Loucy (cell line): ENCODE data around the gene PAQR3.

Experiments
- H2AFZ ChIP-seq: fragments of 200-600 bp; sonication (generic); 2 replicates; pipeline ENCODE4 v1.6.0; 2016; ENCODE audit warnings: antibody characterized with exemption, mild to moderate bottlenecking, low read length, moderate library complexity
- H3F3A ChIP-seq: fragments of 200-600 bp; 2 replicates; pipeline ENCODE4 v1.6.0; 2016; ENCODE audit warnings: antibody characterized with exemption, low read depth, mild to moderate bottlenecking
- H3K27me3 ChIP-seq: fragments of 200-600 bp; sonication (generic); 2 replicates; pipeline ENCODE4 v1.6.1; 2014; ENCODE audit warnings: low read length, mild to moderate bottlenecking; ENCODE audit not compliant: insufficient read depth, poor library complexity, severe bottlenecking
- H3K36me3 ChIP-seq: fragments of 200-600 bp; sonication (generic); 2 replicates; pipeline ENCODE4 v1.6.1; 2016; ENCODE audit warnings: low read length; ENCODE audit not compliant: insufficient read depth
- H3K4me1 ChIP-seq: fragments of 200-600 bp; sonication (generic); 2 replicates; pipeline ENCODE4 v1.5.1; 2014; ENCODE audit warnings: low read length, mild to moderate bottlenecking; ENCODE audit not compliant: insufficient read depth, poor library complexity, severe bottlenecking
- H3K4me2 ChIP-seq: fragments of 200-600 bp; sonication (generic); 2 replicates; pipeline ENCODE4 v1.6.0; 2014; ENCODE audit warnings: antibody characterized with exemption, low read length, low read depth, mild to moderate bottlenecking; ENCODE audit not compliant: poor library complexity, severe bottlenecking
- H3K4me3 ChIP-seq: fragments of 200-600 bp; sonication (generic); 2 replicates; pipeline ENCODE4 v1.5.1; 2014; ENCODE audit warnings: low read length, mild to moderate bottlenecking, mixed read lengths; ENCODE audit not compliant: poor library complexity, severe bottlenecking
- H3K79me2 ChIP-seq: fragments of 200-600 bp; sonication (generic); 2 replicates; pipeline ENCODE4 v1.6.1; 2014; ENCODE audit warnings: low read length; ENCODE audit not compliant: insufficient read depth
- H3K9ac ChIP-seq: fragments of 200-600 bp; sonication (generic); 2 replicates; pipeline ENCODE4 v1.6.0; 2014; ENCODE audit warnings: mild to moderate bottlenecking, low read depth, low read length, moderate library complexity; ENCODE audit not compliant: poor library complexity, severe bottlenecking
- H3K9me2 ChIP-seq: fragments of 200-600 bp; sonication (generic); replicated peaks from 2 replicates; pipeline ENCODE4 v1.6.1; 2016; ENCODE audit warnings: low read depth, low read length, mixed read lengths
- H3K9me3 ChIP-seq: fragments of 200-600 bp; sonication (generic); 2 replicates; pipeline ENCODE4 v1.6.1; 2014; ENCODE audit warnings: mild to moderate bottlenecking, antibody characterized with exemption, low read length, low read depth; ENCODE audit not compliant: insufficient read depth
- H4K20me1 ChIP-seq: fragments of 200-600 bp; sonication (generic); 2 replicates; pipeline ENCODE4 v1.6.0; 2014; ENCODE audit warnings: antibody characterized with exemption, low read length, mild to moderate bottlenecking; ENCODE audit not compliant: insufficient read depth, poor library complexity, severe bottlenecking
- EZH2phosphoT487 ChIP-seq: fragments of 200-600 bp; IDR thresholded peaks from 2 replicates; pipeline ENCODE4 v1.6.1; 2018; ENCODE audit warnings: antibody characterized with exemption, mild to moderate bottlenecking, moderate library complexity, borderline replicate concordance
- TF ChIP-seq, protein P1 (sequence below): fragments of 200-600 bp; sonication (generic); conservative IDR thresholded peaks from 2 replicates; pipeline ENCODE4 v1.5.1; 2014; ENCODE audit warnings: mild to moderate bottlenecking, antibody characterized with exemption, low read length

The PAQR3 gene

GRCh38 chr4:78975865-78976264, 36.6 kb upstream of the PAQR3 start:
- peak overlapping the region; percentile 16; the same call in 1 of the 2 replicates for H2AFZ ChIP-seq
- no peaks in the 10 kb centered on the region for H4K20me1 ChIP-seq
- H3K36me3 ChIP-seq = no peaks in the 10 kb centered on the region
- H3K9ac ChIP-seq = no peak overlapping the region
- peaks cover 28% of the 10 kb centered on the region for H3K4me1 ChIP-seq
- peak overlapping the region; percentile 17 for H3K4me3 ChIP-seq
- TF ChIP-seq EZH2phosphoT487 = no peak
- TF ChIP-seq, protein P1, sequence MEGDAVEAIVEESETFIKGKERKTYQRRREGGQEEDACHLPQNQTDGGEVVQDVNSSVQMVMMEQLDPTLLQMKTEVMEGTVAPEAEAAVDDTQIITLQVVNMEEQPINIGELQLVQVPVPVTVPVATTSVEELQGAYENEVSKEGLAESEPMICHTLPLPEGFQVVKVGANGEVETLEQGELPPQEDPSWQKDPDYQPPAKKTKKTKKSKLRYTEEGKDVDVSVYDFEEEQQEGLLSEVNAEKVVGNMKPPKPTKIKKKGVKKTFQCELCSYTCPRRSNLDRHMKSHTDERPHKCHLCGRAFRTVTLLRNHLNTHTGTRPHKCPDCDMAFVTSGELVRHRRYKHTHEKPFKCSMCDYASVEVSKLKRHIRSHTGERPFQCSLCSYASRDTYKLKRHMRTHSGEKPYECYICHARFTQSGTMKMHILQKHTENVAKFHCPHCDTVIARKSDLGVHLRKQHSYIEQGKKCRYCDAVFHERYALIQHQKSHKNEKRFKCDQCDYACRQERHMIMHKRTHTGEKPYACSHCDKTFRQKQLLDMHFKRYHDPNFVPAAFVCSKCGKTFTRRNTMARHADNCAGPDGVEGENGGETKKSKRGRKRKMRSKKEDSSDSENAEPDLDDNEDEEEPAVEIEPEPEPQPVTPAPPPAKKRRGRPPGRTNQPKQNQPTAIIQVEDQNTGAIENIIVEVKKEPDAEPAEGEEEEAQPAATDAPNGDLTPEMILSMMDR = no peak
- no peaks in the 10 kb centered on the region for H3K27me3 ChIP-seq
- peak overlapping the region; percentile 37 for H3K4me2 ChIP-seq
- 0 out of 2 replicates have a peak, but pooled peaks cover 5% of the 10 kb centered on the region for H3F3A ChIP-seq
- H3K79me2 ChIP-seq = no peaks in the 10 kb centered on the region
- no peaks in the 10 kb centered on the region for H3K9me2 ChIP-seq
- H3K9me3 ChIP-seq = no peaks in the 10 kb centered on the region

DNA sequence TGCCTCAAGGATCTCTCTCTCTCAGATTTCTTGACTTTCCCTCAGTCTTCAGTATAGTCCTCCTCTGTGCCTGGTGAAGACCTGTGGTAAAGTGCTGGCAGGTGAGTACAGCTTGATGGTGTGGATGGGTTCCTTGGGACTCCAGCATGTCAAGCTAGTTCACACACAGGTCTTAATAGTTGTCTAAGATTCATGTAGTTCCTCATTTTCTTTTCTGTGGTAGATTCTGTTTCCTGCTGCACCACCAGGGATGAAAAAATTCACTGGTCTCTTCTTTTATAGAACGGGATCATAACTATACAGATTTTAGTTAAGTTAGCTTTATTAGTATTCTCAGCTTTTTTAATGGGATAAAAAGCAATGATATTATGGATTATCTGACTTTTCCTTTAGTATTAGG, 32.5 kb upstream of the PAQR3 start:
- Histone ChIP-seq H3K36me3 (no peaks in the 10 kb centered on the region), H4K20me1 (no peaks in the 10 kb centered on the region), H2AFZ (no peak overlapping the region; the same call in 1 of the 2 replicates), H3K4me2 (no peak overlapping the region), H3K9me3 (no peaks in the 10 kb centered on the region), H3K4me1 (peaks cover 28% of the 10 kb centered on the region), H3K4me3 (no peak overlapping the region), H3F3A (0 out of 2 replicates have a peak, but pooled peaks cover 5% of the 10 kb centered on the region), H3K9ac (no peak overlapping the region), H3K27me3 (no peaks in the 10 kb centered on the region), H3K79me2 (no peaks in the 10 kb centered on the region), H3K9me2 (no peaks in the 10 kb centered on the region)
- TF ChIP-seq, protein P1 = no peak
- no peak for TF ChIP-seq EZH2phosphoT487

DNA sequence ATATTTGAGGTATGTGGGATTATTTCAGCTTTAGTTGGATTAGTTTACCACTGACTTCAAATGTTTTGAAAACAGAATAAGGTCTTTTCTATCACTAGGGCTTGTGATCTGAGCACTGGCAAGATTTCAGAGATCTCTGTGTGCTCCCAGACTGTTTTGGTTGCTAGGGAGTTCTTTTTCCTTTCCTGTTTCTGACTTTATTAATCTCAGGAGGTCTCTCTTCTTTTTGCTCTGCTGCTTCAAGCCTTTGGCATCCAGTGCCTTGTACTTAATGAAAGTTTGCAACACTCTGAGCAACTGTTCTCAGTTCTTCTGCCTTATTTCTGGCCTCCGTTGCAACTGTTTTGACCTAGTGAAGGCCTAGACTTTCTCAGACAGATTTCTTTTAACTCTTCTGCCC, 32.1 kb upstream of the PAQR3 start:
- Histone ChIP-seq H3K9me3 (no peaks in the 10 kb centered on the region), H3K27me3 (no peaks in the 10 kb centered on the region), H3F3A (0 out of 2 replicates have a peak, but pooled peaks cover 5% of the 10 kb centered on the region), H4K20me1 (no peaks in the 10 kb centered on the region), H3K4me3 (no peak overlapping the region), H3K79me2 (no peaks in the 10 kb centered on the region), H3K4me2 (no peak overlapping the region), H3K4me1 (peaks cover 28% of the 10 kb centered on the region), H2AFZ (no peak overlapping the region; the same call in 1 of the 2 replicates), H3K9me2 (no peaks in the 10 kb centered on the region), H3K36me3 (no peaks in the 10 kb centered on the region), H3K9ac (no peak overlapping the region)
- no peak for TF ChIP-seq EZH2phosphoT487
- TF ChIP-seq, protein P1 = no peak
